ENCODE results near the gene LTBP1. TPM values are rescaled to one million over a fixed set of nuclear protein-coding genes. Genes with fewer than 3 reads are reported as not detected.

The LTBP1 gene
- total and polyA plus RNA-seq, 2 experiments from 2014 or later = 15.7 to 49.8 TPM

- Histone ChIP-seq H3K79me2 (replicated peaks; ENCODE audit: insufficient read depth) (no peaks in the 10 kb centered on the region), H3K4me3 (no peak overlapping the region), H3K27me3 (ENCODE audit: insufficient read depth) (no peaks in the 10 kb centered on the region), H3K9me2 (ENCODE audit: insufficient read depth) (no peaks in the 10 kb centered on the region), H3K36me3 (ENCODE audit: insufficient read depth) (no peaks in the 10 kb centered on the region), H4K20me1 (replicated peaks; ENCODE audit: insufficient read depth) (no peaks in the 10 kb centered on the region), H3K4me1 (ENCODE audit: insufficient read depth) (no peaks in the 10 kb centered on the region), H3F3A (replicated peaks; ENCODE audit: low read depth) (no peaks in the 10 kb centered on the region), H3K27ac (ENCODE audit: low read depth) (no peak overlapping the region), H2AFZ (no peak overlapping the region), H3K4me2 (no peak overlapping the region)
- peaks cover 10% of the 10 kb centered on the region for H3K4me1 Mint-ChIP-seq
- H3K27ac Mint-ChIP-seq = no peak overlapping the region
- DNase-seq (ENCODE audit: low spot score) (peak; percentile 70), ATAC-seq (peak; percentile 32; the same call in 1 of the 3 replicates)
- H3K27me3 Mint-ChIP-seq (ENCODE audit: insufficient read depth, low read depth, poor library complexity) = no peaks in the 10 kb centered on the region
- no peaks in the 10 kb centered on the region for H3K36me3 Mint-ChIP-seq (ENCODE audit: low read depth)
- peak; percentile 85 to 89 for TF ChIP-seq CTCF (conservative IDR thresholded peaks at IDR 0.05; ENCODE audit: low read depth in 2 of 2)
- no peak for TF ChIP-seq JUNB (IDR thresholded peaks at IDR 0.05; ENCODE audit: unreplicated experiment)
- H3K9me3 Mint-ChIP-seq = no peaks in the 10 kb centered on the region
- H3K4me3 Mint-ChIP-seq = no peak overlapping the region
These were observed 426.3 kb downstream of the LTBP1 start for GRCh38 chr2:33372940-33373553.

- DNase-seq (ENCODE audit: low spot score) = no peak
- no peak for ATAC-seq
- no peak overlapping the region for H3K27ac ChIP-seq (ENCODE audit: low read depth)
These were observed 427.2 kb downstream of the LTBP1 start for GRCh38 chr2:33373986-33374385.

More at GRCh38 chr2:33373986-33374385, 427.2 kb downstream of the LTBP1 start:
- Histone ChIP-seq H3K79me2 (replicated peaks; ENCODE audit: insufficient read depth) (no peaks in the 10 kb centered on the region), H4K20me1 (replicated peaks; ENCODE audit: insufficient read depth) (no peaks in the 10 kb centered on the region), H2AFZ (no peak overlapping the region), H3F3A (replicated peaks; ENCODE audit: low read depth) (no peaks in the 10 kb centered on the region), H3K9me2 (ENCODE audit: insufficient read depth) (no peaks in the 10 kb centered on the region), H3K4me1 (ENCODE audit: insufficient read depth) (no peaks in the 10 kb centered on the region), H3K36me3 (ENCODE audit: insufficient read depth) (no peaks in the 10 kb centered on the region), H3K4me2 (no peak overlapping the region), H3K27me3 (ENCODE audit: insufficient read depth) (no peaks in the 10 kb centered on the region), H3K4me3 (no peak overlapping the region)
- Mint-ChIP-seq H3K36me3 (ENCODE audit: low read depth) (no peaks in the 10 kb centered on the region), H3K27ac (no peak overlapping the region), H3K9me3 (no peaks in the 10 kb centered on the region), H3K4me1 (peaks cover 15% of the 10 kb centered on the region), H3K27me3 (ENCODE audit: insufficient read depth, low read depth, poor library complexity) (no peaks in the 10 kb centered on the region), H3K4me3 (no peak overlapping the region)
- no peak for TF ChIP-seq CREB1 (CRISPR knock-in tag; IDR thresholded peaks at IDR 0.05; ENCODE audit: low read depth)
- TF ChIP-seq NANOG (IDR thresholded peaks at IDR 0.05; ENCODE audit: borderline replicate concordance) = no peak
- TF ChIP-seq POLR2AphosphoS5 (IDR thresholded peaks at IDR 0.05; ENCODE audit: low read depth) = no peak
- no peak for TF ChIP-seq CTCF (conservative IDR thresholded peaks at IDR 0.05; ENCODE audit: low read depth in 2 of 2)
- TF ChIP-seq ZNF462 (CRISPR knock-in tag; IDR thresholded peaks at IDR 0.05) = no peak
- no peak for TF ChIP-seq EZH2phosphoT487 (IDR thresholded peaks at IDR 0.05; ENCODE audit: unreplicated experiment)
- no peak for TF ChIP-seq ZNF114 (CRISPR knock-in tag; IDR thresholded peaks at IDR 0.05)
- TF ChIP-seq EZH2 (IDR thresholded peaks at IDR 0.05; ENCODE audit: low read depth, unreplicated experiment) = no peak
- no peak for TF ChIP-seq ZNF331 (CRISPR knock-in tag; IDR thresholded peaks at IDR 0.05; ENCODE audit: low read depth)

Measured in GM23338 (cell line).